ENCODE results near the gene PPP1R2. TPM values are rescaled to one million over a fixed set of nuclear protein-coding genes. Genes with fewer than 3 reads are reported as not detected.

The PPP1R2 gene
- polyA plus RNA-seq, 1 of the 3 experiments (the other 2 are of a cell fraction): 8.1 TPM

- H3K36me3 ChIP-seq (replicated peaks in 1 of 2; ENCODE audit: control insufficient read depth in 1 of 2, insufficient read depth in 2 of 2, low read length in 1 of 2): no peaks in the 10 kb centered on the region
- no peak for DNase-seq
- POLR2A ChIA-PET: no interaction called here
- TF ChIP-seq ELF1 (IDR thresholded peaks at IDR 0.05): no peak
- no peak for TF ChIP-seq TCF12 (IDR thresholded peaks at IDR 0.05)
- TF ChIP-seq RXRA (IDR thresholded peaks at IDR 0.05; ENCODE audit: borderline replicate concordance, low read depth): no peak
- TF ChIP-seq EP300 (IDR thresholded peaks at IDR 0.05; ENCODE audit: borderline replicate concordance in 1 of 2, low read depth in 1 of 2, low read length in 1 of 2): no peak
- no peak for TF ChIP-seq NRF1 (IDR thresholded peaks at IDR 0.05; ENCODE audit: low read depth, low read length)
- no peak for TF ChIP-seq NFIC (IDR thresholded peaks at IDR 0.05; ENCODE audit: borderline replicate concordance)
- no peak for TF ChIP-seq CTCF (IDR thresholded peaks at IDR 0.05)
- no peak for TF ChIP-seq MEF2A (IDR thresholded peaks at IDR 0.05; ENCODE audit: borderline replicate concordance, low read depth)
- TF ChIP-seq EZH2phosphoT487 (IDR thresholded peaks at IDR 0.05; ENCODE audit: borderline replicate concordance, low read depth): no peak
- no peak for TF ChIP-seq USF2 (IDR thresholded peaks at IDR 0.05; ENCODE audit: borderline replicate concordance, low read depth, low read length)
- no peak overlapping the region for H3K4me2 ChIP-seq
- peaks cover 3% of the 10 kb centered on the region for H3F3A ChIP-seq (replicated peaks; ENCODE audit: insufficient read depth)
- H3K79me2 ChIP-seq (ENCODE audit: insufficient read depth): no peaks in the 10 kb centered on the region
- WGBS (ENCODE audit: low lambda C conversion rate): 64% methylated on average over 4 of the region's 4 CpGs
- CTCF ChIA-PET: interaction anchor here (0.7 to 1.3 kb wide), 2 partner anchors 136 to 266 kb away, joined by 3 to 4 read pairs; no protein-coding TSS in a partner anchor
- no peaks in the 10 kb centered on the region for H3K27me3 ChIP-seq (ENCODE audit: insufficient read depth)
- H2AFZ ChIP-seq (ENCODE audit: low read depth): no peak overlapping the region
- H3K4me3 ChIP-seq (ENCODE audit: low read depth in 2 of 2, low read length in 1 of 2): no peak overlapping the region
- H3K9me2 ChIP-seq: no peaks in the 10 kb centered on the region
- H3K27ac ChIP-seq (ENCODE audit: low read depth in 2 of 2, low read length in 1 of 2): no peak overlapping the region
- no peak overlapping the region for H3K9ac ChIP-seq
- H3K9me3 ChIP-seq: no peaks in the 10 kb centered on the region
- no peaks in the 10 kb centered on the region for H3K4me1 ChIP-seq (ENCODE audit: control insufficient read depth in 1 of 2, insufficient read depth in 2 of 2, low read depth in 1 of 2, low read length in 1 of 2)
- H4K20me1 ChIP-seq (ENCODE audit: insufficient read depth): no peaks in the 10 kb centered on the region
These were observed 41.4 kb upstream of the PPP1R2 start for GRCh38 chr3:195584543-195584870.

- Histone ChIP-seq H3F3A (replicated peaks; ENCODE audit: insufficient read depth) (peaks cover 3% of the 10 kb centered on the region), H3K27ac (ENCODE audit: low read depth in 2 of 2, low read length in 1 of 2) (no peak within 1 kb of the TSS), H3K36me3 (replicated peaks in 1 of 2; ENCODE audit: control insufficient read depth in 1 of 2, insufficient read depth in 2 of 2, low read length in 1 of 2) (no peaks in the 10 kb centered on the region), H3K27me3 (ENCODE audit: insufficient read depth) (no peaks in the 10 kb centered on the region), H3K4me1 (ENCODE audit: control insufficient read depth in 1 of 2, insufficient read depth in 2 of 2, low read depth in 1 of 2, low read length in 1 of 2) (no peaks in the 10 kb centered on the region), H3K4me2 (no peak within 1 kb of the TSS), H2AFZ (ENCODE audit: low read depth) (no peak within 1 kb of the TSS), H3K4me3 (ENCODE audit: low read depth in 2 of 2, low read length in 1 of 2) (no peak within 1 kb of the TSS), H3K79me2 (ENCODE audit: insufficient read depth) (no peaks in the 10 kb centered on the region), H4K20me1 (ENCODE audit: insufficient read depth) (no peaks in the 10 kb centered on the region), H3K9ac (no peak within 1 kb of the TSS), H3K9me3 (no peaks in the 10 kb centered on the region), H3K9me2 (no peaks in the 10 kb centered on the region)
- ChIA-PET CTCF (interaction anchor here (0.7 to 1.3 kb wide), 3 partner anchors 24 to 267 kb away, joined by 3 to 4 read pairs (median 4); no protein-coding TSS in a partner anchor), POLR2A (no interaction called here)
- no peak for TF ChIP-seq NRF1 (IDR thresholded peaks at IDR 0.05; ENCODE audit: low read depth, low read length)
- no peak for TF ChIP-seq GATA2 (CRISPR knock-in tag; IDR thresholded peaks at IDR 0.05)
- no peak for TF ChIP-seq RAD21 (IDR thresholded peaks at IDR 0.05; ENCODE audit: low read length)
- TF ChIP-seq MAX (IDR thresholded peaks at IDR 0.05; ENCODE audit: low read depth): no peak
- no peak for TF ChIP-seq TCF12 (IDR thresholded peaks at IDR 0.05)
- no peak for TF ChIP-seq RCOR1 (IDR thresholded peaks at IDR 0.05; ENCODE audit: low read length)
- no peak for TF ChIP-seq EP300 (IDR thresholded peaks at IDR 0.05; ENCODE audit: borderline replicate concordance in 1 of 2, low read depth in 1 of 2, low read length in 1 of 2)
- TF ChIP-seq FOSL2 (IDR thresholded peaks at IDR 0.05; ENCODE audit: borderline replicate concordance, low read depth): no peak
- TF ChIP-seq USF1 (IDR thresholded peaks at IDR 0.05; ENCODE audit: borderline replicate concordance, low read depth): no peak
- no peak for TF ChIP-seq IRF3 (IDR thresholded peaks at IDR 0.05; ENCODE audit: low read depth, low read length)
- TF ChIP-seq RXRA (IDR thresholded peaks at IDR 0.05; ENCODE audit: borderline replicate concordance, low read depth): no peak
- no peak for TF ChIP-seq NFIC (IDR thresholded peaks at IDR 0.05; ENCODE audit: borderline replicate concordance)
- TF ChIP-seq MEF2A (IDR thresholded peaks at IDR 0.05; ENCODE audit: borderline replicate concordance, low read depth): no peak
- TF ChIP-seq YY1 (IDR thresholded peaks at IDR 0.05; ENCODE audit: low read depth): no peak
- no peak for TF ChIP-seq CTCF (IDR thresholded peaks at IDR 0.05)
- TF ChIP-seq TEAD4 (IDR thresholded peaks at IDR 0.05; ENCODE audit: borderline replicate concordance, insufficient read depth): no peak
- 79% methylated on average over 16 of the region's 16 CpGs for WGBS (ENCODE audit: low lambda C conversion rate)
- no peak for DNase-seq
These were observed 40.9 kb upstream of the PPP1R2 start, which contains the start of gene APOD for GRCh38 chr3:195583831-195584542. Gene APOD, minus strand, starts transcription at chr3:195583940. Its CDS starts 4,479 bp downstream, at chr3:195579461.

All from SK-N-SH (cell line).